Activated T-cell treated with anti-CD3 and anti-CD28 coated beads for 24 hours (primary cell): ENCODE results near the gene DNM2.
A peak's percentile ranks its signal among the peaks of the same experiment; 100 is the strongest.

Experiments used
- DNase-seq: peaks from one replicate; pipeline ENCODE4 v3.0.0-alpha.2; 2020; ENCODE audit warnings: low read depth

DNM2 gene

DNA sequence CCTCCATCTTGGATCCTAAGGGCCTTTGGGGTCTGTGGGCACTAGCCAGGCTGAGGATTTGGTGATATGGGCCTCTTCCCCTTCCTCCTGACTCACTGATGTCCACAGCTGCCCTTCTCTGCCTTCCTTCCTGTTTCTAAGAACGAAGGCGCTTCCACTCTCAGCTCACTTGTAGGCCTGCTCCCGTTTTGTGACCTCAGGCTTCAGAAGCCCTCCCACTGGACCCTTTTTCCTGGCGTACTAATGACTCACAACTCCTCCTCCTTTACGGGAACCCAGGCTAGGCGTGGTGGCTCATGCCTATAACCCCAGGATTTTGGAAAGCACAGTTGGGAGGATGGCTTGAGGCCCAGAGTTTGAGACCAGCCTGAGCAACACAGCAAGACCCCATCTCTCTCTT lies 62.5 kb downstream of the DNM2 start:
- DNase-seq, result no peak

DNA sequence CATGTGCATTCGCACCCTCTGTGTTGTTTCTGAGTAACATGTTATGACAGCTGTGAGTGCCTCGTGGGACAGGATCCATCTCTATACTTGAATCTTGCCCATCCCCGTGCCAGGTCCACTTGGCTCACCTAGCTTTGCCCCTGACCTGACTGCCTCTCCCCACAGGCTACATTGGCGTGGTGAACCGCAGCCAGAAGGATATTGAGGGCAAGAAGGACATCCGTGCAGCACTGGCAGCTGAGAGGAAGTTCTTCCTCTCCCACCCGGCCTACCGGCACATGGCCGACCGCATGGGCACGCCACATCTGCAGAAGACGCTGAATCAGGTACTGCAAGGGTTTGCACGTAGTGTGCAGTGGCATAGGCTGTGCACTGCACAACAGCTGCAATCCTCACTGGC lies 64.9 kb downstream of the DNM2 start:
- DNase-seq, result no peak

DNA sequence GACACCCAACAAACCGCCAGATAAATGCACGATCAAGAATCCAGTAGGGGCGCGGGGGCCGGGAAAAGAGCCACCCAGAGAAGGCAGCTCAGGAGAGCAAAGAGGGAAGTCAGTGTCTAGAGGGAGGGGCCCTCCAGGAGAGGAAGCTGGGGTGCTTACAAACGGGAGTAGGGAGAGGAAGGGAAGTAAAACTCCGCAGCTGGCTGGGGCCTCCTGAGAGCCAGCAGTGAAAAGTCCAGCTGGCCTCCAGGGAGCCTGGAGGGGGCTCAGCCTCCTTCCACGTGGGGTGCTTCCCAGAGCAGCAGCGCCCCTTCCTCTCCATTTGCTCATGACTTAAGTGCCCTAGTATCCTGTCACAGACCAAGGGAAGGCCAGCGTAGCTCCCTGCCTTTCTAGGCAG lies 66.4 kb downstream of the DNM2 start:
- DNase-seq, result no peak

DNA sequence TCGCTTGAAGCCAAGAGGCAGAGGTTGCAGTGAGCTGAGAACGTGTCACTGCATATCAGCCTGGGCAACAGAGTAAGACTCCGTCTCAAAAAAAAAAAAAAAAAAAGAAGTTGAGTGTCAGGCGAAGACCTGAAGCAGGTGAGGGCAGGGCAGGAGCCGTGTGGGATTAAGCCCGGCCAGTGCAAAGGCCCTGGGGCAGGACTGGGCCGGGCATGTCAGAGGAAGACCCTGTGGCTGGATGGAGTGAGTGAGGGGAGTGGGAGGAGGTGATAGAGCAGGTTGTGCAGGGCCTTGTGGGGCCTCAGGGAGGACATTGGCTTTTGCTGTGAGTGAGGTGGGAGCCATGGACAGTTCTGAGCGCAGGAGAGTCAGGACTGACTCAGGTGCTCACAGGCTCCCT lies 70.3 kb downstream of the DNM2 start:
- no peak for DNase-seq

DNA sequence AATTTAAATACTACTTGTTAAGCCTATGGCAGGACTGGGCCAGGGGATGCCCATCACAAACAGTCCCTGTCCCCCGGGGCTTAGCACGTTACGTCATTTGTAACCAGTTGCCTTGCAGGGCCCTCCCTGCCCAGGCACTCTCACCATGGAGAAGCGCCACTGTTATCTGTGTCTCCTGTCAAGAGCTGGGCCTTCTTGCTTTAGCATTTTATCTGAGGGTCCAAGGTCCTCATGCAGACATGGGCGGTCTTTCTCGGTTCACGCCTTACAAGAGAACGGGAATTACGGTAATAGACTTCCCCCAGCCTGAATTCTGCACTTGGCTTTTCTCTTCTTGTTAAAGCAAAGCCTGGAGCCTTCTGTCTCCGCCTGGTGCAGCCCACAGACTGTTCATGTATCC lies 72.0 kb downstream of the DNM2 start:
- no peak for DNase-seq

DNA sequence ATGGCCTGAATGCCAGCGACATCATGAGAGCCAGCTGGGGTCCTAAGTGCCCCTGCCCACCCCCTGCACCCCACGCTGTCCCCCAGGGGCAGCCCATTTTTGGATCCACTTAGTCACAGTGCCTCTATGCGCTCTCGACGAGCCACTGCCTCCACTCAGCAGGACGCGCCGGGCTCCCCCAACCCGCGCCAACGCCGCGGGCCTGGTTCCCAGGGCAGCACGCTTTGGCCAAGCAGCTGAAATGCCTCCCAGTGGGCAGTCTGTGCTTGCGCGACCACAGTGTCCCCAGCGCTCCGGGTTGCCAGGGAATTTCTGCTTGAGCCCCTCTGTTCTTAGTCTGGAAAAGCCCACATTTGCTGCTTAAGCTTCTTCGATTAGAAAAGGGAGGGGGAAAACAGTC lies 78.8 kb downstream of the DNM2 start:
- no peak for DNase-seq

DNA sequence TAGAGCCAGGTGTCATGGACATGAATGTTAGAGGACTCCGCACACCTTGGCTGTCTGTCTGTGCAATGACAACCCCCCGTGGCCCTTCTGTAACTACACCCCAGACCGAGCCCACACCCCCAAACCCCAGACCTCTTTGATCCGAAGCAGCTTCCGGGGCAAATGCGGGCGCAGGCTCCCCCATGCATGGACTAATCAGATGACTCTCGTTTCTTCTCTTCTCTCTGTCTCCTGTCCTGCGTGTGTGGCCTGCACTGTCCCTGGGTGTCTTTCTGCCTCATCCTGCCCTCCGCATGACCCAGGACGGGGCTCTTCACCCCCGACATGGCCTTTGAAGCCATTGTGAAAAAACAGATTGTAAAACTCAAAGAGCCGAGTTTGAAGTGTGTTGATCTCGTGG lies 79.2 kb downstream of the DNM2 start:
- DNase-seq, result no peak

DNA sequence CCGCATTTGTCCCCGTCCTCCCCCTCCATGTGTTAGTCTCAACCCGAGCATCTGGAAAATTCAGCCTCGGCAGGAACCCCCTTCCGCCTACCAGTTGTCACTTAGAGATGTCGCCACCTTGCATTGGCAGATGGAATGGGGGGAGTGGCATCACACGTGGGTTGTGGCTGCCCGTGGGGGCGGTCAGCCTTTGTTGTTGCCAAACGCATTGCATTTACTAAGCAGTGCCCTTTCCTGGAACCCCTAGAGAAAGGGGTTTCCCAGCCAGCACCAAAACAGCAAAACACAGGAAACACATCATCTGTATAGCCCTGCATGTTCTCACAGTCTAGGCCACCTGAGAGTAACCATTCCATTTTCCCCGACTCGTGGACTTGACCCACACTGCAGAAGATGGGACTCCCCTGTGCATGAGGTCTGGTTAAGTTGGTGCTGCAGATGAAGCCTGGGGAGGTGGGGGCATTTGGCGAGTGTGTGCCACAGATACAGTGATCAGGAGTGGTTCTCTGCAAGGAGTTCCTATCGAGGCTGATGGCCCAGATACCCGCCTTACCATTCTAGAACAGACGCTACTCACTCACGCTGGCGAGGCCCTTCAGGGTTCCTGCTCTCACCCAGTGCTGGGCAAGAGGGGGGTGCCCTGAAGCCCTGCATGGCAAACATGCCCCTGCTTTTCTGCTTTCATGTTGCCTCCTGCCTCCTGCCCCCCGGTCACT lies 79.8 kb downstream of the DNM2 start:
- DNase-seq, result peak; percentile 83

DNA sequence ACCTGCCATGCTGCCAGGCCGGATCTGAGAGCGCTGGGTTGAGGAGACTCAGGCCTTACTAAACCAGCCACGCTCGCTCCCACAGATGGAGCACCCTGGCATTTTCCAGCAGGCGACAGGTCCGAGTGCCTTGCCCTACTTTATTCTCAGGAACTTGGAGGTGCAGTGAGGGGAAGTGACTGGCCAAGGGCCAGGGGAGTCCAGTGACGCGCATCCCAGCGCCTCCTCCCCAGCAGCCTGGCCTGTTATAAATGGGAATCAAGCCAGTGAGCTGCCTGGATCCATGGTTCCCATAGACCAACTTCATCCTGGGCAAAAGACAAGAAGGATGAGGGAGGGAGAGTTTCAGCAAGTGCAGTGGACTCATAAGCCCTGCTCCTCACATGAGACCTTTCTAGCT lies 82.6 kb downstream of the DNM2 start:
- DNase-seq, result no peak

DNA sequence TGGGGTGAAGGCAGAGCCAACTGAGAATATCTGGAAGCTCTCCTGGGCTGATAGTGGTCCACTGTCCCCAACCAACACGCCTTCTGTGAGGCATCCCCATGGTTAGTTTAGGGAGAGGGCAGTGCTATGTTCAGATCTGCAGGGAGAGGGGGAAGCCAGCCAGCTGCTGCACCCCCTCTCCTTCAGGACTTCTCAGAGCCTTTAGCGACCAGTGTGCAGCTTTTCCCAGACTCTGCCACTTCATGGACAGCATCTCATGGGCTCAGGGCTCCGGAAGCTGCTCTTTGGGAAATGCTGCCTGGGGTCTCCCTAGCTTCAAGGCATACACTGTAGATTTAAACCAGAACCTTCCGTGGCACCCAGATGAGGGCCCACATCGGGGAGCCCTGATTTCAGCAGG lies 84.6 kb downstream of the DNM2 start:
- DNase-seq, result no peak

DNA sequence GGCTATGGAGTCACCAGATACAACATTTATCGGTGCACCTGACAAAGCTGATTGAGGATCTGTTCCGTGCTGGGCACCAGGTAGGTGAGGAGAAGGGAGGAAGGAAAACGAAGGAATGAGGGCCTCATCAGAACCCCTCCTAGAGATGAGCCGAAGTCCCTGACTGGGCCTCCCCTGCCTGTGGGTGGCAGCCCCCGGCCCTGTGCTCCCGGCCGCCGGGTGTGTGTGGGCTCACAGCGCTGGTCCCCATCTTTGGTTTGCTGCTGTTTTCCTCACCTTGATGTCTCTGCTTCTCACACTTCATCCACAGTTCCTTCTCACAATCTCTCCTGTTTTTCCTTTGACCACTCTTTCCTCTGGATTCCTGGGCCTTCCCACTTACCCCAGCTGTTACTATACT lies 85.4 kb downstream of the DNM2 start:
- DNase-seq, result no peak

DNA sequence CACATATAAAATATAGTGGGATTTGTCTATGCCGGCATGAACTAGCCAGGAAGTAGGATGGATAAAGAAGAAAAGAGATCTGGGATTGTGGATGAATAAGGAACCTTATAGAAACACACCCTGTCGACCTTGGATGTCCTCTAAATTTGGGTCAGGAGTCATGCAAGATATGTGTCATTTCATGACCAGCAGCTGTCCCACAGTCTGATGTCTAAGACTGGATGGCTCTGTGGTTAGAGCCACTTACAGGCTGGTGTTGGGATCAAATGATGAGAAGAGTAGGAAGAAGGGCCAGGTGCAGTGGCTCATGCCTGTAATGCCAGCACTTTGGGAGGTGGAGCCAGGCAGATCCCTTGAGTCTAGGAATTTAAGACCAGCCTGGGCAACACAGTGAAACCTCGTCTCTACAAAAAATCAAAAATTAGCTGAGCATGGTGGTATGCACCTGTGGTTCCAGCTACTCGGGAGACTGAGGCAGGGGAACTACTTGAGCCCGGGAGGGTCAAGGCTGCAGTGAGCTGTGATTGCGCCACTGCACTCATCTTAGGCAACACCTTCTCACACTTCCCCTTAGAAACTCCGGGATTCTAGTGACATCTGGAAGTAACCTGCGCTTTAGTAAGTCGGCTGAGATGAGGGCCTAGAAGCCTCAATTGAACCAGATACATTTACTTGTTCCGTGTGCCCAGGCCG lies 87.3 kb downstream of the DNM2 start:
- DNase-seq, result no peak

DNA sequence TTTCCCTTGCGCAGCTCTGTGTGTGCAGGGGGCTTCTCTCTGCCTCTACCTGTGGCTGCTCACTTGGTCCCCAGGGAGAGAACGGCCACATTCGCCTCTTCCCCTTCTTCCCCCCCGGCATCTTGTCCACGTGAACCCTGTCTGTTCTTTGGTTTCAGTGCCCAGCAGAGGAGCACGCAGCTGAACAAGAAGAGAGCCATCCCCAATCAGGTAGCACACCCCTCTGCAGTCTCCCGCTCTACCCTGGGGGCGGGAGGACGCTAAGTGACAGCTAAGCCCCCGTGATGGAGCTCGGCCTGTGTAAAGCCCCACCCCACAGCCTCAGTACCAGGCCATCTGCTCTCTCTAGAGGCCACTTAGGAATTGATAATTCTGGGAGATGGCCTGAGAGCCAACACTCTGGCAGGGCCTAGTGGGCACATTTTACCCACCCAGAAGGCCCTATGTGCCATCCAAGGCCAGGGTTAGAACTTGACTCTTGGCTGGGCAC lies 87.9 kb downstream of the DNM2 start:
- DNase-seq, result no peak

DNA sequence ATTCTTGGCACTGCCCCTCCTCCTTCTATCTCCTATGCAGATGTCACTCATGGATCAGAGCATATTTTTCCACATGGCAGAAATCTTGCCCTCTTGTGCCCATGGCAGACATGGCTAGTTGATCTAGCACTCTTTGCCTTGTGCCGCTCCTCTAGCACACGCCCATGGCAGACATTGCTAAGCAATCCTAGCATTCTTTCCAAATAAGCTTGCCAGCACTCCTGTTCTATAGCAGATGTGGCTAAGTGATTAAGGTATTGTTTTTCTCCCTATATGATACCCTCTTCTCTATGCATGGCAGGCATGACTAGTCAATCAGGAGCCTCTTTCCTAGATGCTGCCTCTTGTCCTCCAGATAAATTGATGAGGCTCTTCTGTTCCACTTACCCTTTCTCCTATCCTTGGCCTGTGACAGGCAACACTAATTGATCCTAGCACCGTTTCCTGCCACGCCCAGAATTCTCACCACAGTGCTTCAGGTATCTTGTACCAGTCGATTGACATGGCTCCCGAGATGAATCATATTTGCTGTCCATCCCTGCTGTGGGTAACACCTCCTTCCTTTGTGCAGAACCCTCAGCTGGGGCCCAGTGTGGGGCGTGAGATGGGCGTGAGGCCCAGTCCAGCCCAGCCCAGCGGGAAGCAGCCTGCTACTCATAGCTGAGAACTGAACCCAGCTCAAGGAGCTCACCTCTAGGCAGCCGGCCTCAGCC lies 91.2 kb downstream of the DNM2 start:
- no peak for DNase-seq

DNA sequence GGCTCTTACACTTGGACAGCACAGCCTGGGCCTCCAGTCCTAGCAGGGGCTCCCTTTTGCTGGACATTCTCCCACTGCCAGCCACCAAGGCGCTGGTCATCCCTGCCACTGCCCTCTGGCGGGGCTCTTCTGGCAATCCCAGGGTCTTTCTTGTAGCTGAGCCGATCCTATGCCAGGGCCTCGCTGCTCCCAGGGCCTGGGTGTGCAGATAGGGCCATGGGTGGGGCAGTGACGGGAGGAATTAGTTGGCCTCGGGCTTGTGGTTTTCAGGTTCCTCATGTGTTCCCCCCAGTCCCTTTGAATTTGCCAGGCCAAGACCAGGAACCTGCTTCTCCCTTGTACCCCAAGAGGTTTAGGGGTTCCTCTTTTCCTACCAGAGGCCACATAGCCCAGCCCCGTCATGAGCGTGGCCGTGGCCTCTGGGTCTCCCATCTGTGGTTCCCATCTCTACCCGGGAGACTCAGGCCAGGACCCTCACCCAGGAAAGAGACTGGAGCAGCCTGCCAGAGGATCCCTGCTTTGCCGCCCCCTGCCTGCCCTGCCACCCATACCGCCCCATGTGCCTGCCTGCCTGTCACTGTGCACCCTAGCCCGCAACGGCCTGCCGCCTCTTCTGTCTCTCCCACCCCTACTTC lies 91.9 kb downstream of the DNM2 start:
- DNase-seq, result no peak

DNA sequence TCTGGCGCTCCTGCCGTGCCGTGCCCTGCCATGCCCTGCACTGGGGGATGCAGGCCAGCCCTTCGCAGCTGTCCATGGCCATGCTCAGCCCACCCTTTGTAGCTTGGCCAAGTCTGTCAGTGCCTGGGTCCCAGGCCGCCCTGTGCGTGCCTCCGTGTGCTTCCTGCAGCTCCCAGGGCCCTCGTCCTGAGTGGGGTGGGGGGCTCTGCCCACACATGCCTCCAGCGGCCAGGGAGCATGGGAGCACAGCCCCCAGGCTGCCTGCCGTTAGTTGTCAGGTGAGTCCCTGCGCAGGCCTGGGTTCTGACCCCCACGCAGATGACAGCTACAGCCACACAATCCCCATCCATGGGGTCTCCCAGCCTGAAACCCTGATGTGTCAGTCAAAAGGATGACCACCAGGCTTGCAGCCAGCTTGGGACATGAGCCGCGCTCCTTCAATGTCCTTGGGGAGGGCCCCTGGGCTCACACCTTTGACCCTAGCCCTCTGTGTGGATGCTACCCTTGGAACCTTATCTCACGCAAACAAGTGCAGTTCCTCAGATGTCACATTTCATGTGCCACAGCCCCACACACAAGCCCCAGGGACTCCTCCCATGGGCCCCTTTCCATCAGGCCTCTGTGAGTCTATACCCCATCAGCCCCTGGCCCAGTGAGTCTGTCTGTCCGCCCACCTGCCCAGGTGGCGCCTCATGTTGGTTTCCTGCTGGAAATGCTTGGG lies 93.7 kb downstream of the DNM2 start:
- no peak for DNase-seq

DNA sequence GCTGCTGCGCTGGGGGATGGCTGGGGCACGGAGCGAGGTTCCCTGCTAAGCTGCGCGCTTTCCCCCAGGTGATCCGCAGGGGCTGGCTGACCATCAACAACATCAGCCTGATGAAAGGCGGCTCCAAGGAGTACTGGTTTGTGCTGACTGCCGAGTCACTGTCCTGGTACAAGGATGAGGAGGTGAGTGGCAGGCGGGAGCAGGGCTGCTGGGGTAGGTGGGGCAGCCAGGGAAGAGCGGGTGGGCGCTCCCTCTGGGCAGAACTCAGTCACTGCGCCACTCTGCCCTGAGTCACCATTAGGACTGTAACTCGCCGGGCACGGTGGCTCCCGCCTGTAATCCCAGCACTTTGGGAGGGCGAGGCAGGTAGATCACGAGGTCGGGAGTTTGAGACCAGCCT lies 94.3 kb downstream of the DNM2 start:
- DNase-seq, result no peak

DNA sequence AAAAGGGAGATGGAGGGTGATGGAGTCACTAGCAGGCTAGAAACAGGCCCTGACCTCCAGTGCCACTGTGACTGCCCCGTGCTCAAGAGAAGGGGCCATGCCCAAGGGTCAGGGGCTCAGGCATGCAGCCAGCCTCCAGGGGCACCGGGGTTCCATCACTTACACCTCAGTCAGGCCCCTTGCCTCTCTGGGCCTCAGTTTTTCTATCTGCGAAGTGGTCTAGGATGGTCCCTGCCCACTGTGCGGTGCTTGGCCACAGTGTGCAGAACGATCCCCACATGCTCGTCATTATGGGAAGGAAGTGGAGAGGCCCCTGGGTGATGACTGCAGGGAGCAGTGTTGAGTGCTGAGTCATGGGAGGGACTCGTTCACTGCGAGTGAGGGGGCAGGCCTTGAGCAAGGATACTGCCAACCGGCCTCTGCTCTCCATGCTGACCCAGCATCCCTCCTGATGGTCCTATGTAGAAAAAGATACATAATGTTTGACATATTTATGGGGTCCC lies 95.1 kb downstream of the DNM2 start:
- DNase-seq, result no peak

DNA sequence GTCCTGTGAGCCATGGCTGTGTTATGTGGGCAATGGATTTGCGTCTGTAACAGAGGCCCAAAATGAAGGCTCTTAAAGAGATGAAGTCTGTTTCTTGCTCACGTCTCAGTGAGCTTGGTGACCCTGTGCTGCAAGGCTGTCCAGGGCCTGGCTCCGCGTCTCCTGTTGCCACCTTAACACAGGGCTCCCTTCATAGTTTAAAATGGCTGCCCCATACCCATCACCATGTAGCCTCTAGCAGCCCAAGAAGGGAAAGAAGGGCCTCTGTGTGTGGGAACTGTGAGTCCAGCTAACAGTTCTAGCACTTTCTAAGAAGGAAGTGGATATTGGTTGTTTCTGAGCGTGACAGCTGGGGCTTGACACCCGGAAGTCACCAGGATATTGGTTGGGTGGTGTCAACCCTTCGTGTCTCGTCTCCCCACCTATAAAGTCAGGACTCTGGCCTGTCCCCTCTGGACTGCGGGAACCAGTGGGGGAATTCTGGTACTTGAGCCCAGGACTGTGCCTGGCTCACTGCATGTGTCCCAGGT lies 97.2 kb downstream of the DNM2 start:
- DNase-seq, result no peak

DNA sequence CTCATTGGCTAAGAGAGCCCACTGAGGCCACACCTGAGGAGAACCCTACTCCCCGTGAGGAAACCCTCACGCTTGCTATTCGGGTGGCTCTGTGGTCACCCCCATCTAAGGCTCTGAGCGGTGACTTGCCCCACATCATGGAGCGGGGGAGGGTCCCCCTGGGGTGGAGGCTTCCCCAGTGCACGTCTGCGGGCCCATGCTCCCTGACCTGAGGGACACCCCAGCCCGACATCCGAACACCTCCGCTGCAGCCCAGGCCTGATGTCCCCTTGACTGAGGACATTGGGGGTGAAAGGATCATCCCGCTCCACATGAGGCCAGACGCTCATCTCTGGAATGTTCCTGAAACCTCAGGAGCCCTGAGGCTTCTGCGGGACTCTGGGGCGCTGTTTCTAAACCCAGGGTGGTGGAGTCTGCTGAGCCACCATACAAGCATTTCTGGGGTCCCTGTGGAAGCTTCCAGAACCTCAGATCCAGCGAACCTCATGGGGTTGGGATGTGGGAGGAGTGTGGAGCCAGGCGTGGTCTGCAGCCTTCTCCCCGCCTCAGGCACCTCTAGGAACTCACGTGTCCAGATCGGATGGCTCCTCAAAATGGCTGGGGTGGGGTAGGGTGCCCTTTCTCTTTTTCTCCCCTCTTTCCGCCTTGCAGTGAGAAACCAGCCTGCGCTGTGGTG lies 98.2 kb downstream of the DNM2 start:
- no peak for DNase-seq

DNA sequence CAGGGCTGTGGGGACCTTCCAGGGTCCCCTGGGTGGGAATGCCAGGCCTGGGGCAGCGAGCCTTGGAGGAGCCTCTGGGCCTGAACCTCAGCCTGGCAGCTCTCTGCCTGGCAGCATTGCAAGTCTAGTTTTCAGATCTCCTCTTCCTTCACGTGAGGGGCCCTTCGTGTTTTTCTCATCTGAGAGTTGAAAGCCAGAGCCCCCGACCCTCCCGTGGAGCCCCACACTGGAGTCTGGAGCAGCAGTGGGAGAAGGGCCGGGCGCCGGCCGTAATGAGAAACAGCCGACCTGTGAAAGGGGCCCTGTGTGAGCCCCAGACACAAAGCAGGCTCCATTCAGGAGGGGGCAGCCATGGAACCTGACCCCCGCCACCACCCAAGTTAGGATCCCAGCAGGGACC lies 98.8 kb downstream of the DNM2 start:
- no peak for DNase-seq
